Central memory CD4-positive, alpha-beta T cell (primary cell): ENCODE data around the gene TICRR.
"Not testable (repeated sequence)": the region's sequence is repeated elsewhere in the genome, so short reads cannot be mapped to it uniquely, and the experiment has no call there.

Experiments used
- DNase-seq: peaks from one replicate; pipeline ENCODE4 v3.0.0; 2022
- total RNA-seq, 3 experiments: gene quantifications; one replicate each; lab custom pipeline; 2026; lab: John Stamatoyannopoulos, UW

TICRR gene
- total RNA-seq = 0 to 3.8 (median 2.7) reads per million in 3 experiments

- peak; percentile 97 for DNase-seq
These were observed at the start of gene TICRR for GRCh38 chr15:89575146-89575655. TSS of gene TICRR (plus strand) at chr15:89575469. CDS start at chr15:89575587, 118 bp downstream.

GRCh38 chr15:89526181-89526580, 49.1 kb upstream of the TICRR start:
- DNase-seq = no peak

GRCh38 chr15:89526601-89527441, 48.4 kb upstream of the TICRR start:
- no peak for DNase-seq

GRCh38 chr15:89528757-89529352, 46.4 kb upstream of the TICRR start:
- no peak for DNase-seq

- DNase-seq = no peak
These were observed 44.3 kb upstream of the TICRR start for GRCh38 chr15:89530976-89531375.

- DNase-seq = no peak
These were observed 43.3 kb upstream of the TICRR start for GRCh38 chr15:89531796-89532537.

- DNase-seq = no peak
These were observed 41.3 kb upstream of the TICRR start for GRCh38 chr15:89533861-89534544.

GRCh38 chr15:89539027-89539426, 36.2 kb upstream of the TICRR start:
- DNase-seq = no peak

- no peak for DNase-seq
These were observed 32.9 kb upstream of the TICRR start for GRCh38 chr15:89542369-89542768.

GRCh38 chr15:89543389-89543788, 31.9 kb upstream of the TICRR start:
- DNase-seq = no peak

- not testable (repeated sequence) for DNase-seq
These were observed 26.1 kb upstream of the TICRR start for GRCh38 chr15:89549138-89549537.

GRCh38 chr15:89550427-89550826, 24.8 kb upstream of the TICRR start:
- DNase-seq = no peak

GRCh38 chr15:89551550-89551949, 23.7 kb upstream of the TICRR start:
- DNase-seq = no peak

- no peak for DNase-seq
These were observed 21.6 kb upstream of the TICRR start for GRCh38 chr15:89553632-89554031.

GRCh38 chr15:89554247-89554646, 21.0 kb upstream of the TICRR start:
- DNase-seq = no peak

- DNase-seq = no peak
These were observed 19.5 kb upstream of the TICRR start for GRCh38 chr15:89555768-89556167.

GRCh38 chr15:89556413-89557262, 18.6 kb upstream of the TICRR start:
- peak; percentile 16 for DNase-seq

- DNase-seq = no peak
These were observed 15.5 kb upstream of the TICRR start for GRCh38 chr15:89559769-89560264.

GRCh38 chr15:89566181-89566580, 9.1 kb upstream of the TICRR start:
- DNase-seq = no peak

- no peak for DNase-seq
These were observed 8.5 kb upstream of the TICRR start for GRCh38 chr15:89566621-89567294.
